Stimulated activated CD4-positive, alpha-beta T cell treated with anti-CD3 and anti-CD28 coated beads, Interleukin-2, amount 100 ng/mL, for 4 hours (primary cell): ENCODE measurements around the gene IFNAR1.
"Not testable (repeated sequence)": the region's sequence is repeated elsewhere in the genome, so short reads cannot be mapped to it uniquely, and the experiment has no call there.

ENCODE experiments used
- DNase-seq: peaks from one replicate; pipeline ENCODE4 v3.0.0-alpha.2; 2020; ENCODE audit warnings: low read depth

Gene IFNAR1

GRCh38 chr21:33377221-33377920, 52.6 kb downstream of the IFNAR1 start:
- DNase-seq = no peak

- no peak for DNase-seq
Measured at GRCh38 chr21:33378081-33378480, 53.3 kb downstream of the IFNAR1 start.

DNA sequence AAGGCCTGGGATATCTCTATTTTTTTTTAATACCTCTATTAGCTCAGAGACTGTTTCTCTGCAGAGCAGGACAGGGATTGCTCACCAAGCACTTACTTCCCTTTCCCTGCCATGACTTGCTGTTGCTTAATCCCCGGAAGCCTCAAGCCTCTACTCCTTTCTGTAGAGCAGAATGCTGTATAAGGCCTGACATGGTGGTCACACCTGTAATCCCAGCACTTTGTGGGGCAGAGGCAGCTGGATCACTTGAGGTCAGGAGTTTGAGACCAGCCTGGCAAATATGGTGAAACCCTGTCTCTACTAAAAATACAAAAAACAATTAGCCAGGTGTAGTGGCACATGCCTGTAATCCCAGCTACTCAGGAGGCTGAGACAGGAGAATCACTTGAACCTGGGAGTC, 55.2 kb downstream of the IFNAR1 start:
- not testable (repeated sequence) for DNase-seq

DNA sequence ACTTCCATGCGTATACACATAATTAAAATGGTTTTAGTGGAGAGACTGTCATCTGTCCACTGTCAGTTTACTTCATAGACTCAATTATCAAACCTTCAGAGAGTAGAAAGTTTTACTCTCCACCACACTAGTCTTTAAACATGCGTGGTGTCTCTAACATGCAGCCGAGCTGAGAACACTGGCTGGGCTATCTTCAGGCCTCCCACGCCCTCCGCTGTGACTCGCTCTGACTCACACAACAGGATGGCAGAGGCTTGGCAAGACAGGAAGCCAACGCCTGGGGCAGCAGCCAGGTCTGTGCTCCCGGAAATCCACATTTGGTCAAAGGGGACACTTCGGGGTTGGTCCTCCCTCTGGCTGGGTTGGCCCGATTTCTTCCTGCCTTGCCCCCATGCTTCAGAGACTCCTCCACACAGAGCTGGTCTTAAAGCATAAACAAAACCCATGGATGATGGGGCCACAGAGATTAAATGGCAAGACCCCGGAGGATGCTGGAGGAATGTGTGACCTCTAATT, 55.8 kb downstream of the IFNAR1 start:
- DNase-seq = peak; percentile 92

DNA sequence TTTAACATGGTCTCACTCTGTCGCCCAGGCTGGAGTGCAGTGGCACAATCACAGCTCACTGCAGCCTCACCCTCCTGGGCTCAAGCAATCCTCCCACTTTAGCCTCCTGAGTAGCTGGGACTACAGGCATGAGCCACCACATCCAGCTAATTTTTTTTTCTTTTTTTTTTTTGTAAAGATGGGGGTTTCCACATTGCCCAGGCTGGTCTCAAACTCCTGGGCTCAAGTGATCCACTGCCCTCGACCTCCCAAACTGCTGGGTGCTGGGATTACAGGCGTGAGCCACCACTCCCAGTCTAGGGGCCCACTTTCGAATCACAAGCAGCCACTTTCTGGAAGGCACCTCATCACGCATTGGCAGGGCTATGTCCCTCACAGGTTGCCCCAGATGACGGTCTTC, 56.6 kb downstream of the IFNAR1 start:
- DNase-seq = not testable (repeated sequence)

GRCh38 chr21:33383056-33383888, 58.5 kb downstream of the IFNAR1 start:
- DNase-seq = peak; percentile 52

- no peak for DNase-seq
Measured at GRCh38 chr21:33384841-33385331, 60.1 kb downstream of the IFNAR1 start.

DNA sequence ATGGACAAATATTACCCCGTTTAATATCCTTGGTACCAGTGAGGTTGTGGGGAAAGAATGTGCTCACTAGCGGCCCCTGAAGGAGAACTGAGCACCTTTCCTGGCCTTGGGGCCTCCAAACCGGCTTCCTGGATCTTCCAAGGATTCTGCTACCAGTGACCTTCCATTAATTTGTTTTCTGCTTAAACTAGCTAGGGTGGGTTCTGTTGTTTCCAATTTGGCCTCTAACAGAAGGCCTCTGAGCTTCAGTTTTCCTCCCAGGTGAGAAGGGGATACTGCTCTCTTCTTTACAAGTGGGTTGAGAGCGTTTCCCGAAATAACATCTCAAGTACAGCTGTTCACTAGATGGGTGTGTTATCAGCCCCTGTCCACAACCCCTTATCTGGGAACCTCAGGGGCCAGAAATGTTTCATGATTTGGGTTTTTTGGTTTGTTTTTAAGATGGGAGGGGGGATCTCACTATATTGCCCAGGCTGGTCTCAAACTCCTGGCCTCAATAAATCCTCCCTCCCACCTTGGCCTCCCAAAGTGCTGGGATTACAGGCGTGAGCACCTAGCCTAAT, 61.5 kb downstream of the IFNAR1 start:
- DNase-seq = no peak

DNA sequence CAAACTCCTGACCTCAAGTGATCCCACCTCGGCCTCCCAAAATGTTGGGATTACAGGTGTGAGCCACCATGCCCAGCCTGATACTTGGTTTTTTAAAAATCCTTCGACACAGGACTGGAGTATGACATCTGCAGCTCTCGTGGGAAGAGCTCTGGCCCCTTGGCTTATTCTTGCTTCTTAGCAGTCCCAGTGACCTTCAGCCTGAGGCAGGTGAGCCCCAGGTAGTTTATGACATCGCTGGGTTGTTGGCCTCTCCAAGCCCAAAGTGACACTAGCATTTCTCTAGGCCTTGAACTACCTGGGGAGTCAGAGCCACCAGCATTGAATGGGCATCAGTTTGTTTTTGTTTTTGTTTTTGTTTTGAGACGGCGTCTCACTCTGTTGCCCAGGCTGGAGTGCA, 62.5 kb downstream of the IFNAR1 start:
- no peak for DNase-seq

DNA sequence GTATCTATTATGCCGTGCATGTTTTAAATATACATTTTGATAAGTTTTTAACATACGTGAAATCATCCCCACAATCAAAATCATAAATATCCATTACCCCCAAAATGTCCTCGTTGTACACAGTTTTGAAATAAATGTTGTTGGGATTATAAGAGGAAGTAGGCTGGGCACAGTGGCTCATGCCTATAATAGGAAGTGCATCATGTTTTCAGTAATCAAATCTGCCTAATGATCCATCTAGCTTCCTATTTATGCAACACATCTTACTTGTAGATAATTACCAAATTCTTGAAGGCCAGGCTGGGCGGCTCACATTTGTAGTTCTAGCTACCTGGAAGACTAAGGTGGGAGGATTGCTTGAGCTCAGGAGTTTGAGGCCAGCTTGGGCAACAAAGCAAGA, 63.4 kb downstream of the IFNAR1 start:
- DNase-seq = no peak

- no peak for DNase-seq
Measured at GRCh38 chr21:33390479-33390878, 65.7 kb downstream of the IFNAR1 start.

DNA sequence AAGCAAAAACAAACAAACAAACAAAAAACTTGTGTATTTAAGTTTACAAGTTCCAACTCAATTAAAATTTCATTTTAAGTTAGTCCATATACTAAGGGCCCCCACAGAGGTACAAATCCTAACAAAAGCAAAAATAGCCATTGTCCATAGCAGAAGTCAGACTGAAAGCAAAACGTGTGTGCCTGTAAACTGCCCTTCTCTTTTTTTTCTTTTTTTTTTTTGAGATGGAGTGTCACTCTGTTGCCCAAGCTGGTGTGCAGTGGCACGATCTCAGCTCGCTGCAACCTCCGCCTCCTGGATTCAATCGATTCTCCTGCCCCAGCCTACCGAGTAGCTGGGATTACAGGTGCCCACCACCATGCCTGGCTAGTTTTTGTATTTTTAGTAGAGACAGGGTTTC, 66.9 kb downstream of the IFNAR1 start:
- DNase-seq = no peak

DNA sequence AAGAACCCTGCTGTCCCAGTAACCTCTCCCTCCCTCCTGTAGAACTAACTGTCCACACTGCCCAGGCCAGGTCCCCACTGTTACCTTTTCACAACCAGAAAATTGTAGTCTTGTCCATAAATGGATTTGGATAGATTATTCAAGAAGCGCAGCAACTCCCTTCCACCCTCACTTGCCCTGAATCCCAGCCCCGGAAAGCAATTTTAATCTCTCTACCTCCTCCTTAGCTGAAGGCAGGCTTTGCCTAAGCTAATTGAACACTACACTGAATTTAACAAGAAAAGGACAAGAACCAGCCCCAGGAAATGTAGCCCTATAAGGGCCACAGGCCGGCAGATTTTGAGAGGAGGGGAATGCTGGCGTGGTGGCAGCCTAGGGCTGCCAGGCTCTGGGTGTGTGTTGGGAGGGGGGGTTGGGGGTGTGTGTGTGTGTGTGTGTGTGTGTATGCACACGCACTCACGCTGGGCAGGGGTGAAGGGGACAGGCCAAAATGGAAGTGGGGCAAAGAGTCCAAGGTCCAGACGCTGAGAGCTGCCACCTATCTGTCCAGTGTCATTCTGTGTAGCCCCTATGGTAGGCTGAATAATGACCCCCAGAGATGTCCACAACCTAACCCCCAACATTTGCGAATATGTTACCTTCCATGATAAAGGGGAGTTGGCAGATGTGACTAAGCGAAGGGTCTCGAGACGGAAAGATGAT, 67.7 kb downstream of the IFNAR1 start:
- DNase-seq = no peak

- no peak for DNase-seq
Measured at GRCh38 chr21:33393348-33393747, 68.6 kb downstream of the IFNAR1 start.

DNA sequence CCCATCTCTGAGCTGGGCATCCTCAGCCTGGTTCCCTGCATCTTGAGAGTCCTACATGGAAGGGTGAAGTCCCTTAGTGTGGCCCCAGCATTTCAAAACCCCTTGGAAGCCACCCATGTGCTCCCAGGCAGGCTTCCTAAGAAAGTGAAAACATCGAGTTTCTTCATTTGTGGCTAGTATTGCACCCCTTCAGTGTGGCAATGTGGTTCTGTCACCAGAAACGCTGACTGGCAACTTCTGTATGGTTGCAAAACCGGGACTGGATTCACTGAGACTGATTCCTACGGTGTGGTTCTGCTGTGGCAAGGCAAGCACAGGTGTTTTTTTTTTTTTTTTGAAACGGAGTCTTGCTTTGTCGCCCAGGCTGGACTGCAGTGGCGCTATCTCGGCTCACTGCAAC, 69.5 kb downstream of the IFNAR1 start:
- no peak for DNase-seq

DNA sequence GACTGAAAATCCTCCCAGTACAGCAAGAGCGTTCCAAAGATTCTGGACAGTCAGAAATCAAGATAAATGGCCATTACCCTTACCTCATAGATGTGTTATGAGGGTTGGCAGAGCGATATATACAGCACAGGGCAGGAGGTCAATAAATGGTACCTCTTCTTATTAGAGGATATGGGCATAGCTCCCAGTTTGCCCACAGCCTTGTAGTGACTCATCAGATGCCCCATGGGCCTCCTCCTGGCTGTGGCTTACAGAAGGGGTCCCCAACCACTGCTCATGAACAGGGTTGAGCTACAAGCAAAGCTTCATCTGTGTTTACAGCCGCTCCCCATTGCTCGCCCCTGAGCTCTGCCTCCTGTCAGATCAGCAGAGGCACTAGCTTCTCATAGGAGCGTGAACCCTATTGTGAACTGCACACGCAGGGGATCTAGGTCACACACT, 71.1 kb downstream of the IFNAR1 start:
- DNase-seq = no peak

DNA sequence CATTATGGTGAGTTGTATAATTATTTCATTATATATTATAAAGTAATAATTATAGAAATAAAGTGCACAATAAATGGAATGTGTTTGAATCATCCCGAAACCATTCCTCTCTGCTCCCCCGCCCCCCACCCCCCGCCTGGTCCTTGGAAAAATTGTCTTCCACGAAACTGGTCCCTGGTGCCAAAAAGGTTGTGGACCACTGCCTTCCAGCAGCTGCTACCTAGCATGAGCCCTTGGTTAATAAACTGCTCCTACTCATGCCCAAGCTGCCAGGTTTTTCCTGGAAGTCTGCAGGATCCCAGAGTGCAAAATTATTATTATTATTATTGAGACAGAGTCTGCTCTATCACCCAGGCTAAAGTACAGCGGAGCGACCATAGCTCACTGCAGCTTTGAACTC, 71.7 kb downstream of the IFNAR1 start:
- no peak for DNase-seq

GRCh38 chr21:33396951-33397350, 72.2 kb downstream of the IFNAR1 start:
- DNase-seq = no peak

- DNase-seq = no peak
Measured at GRCh38 chr21:33397717-33398116, 72.9 kb downstream of the IFNAR1 start.

GRCh38 chr21:33398361-33398760, 73.6 kb downstream of the IFNAR1 start:
- no peak for DNase-seq

GRCh38 chr21:33401630-33401992, 76.8 kb downstream of the IFNAR1 start:
- no peak for DNase-seq
